ENCODE data around the gene GAREM1.

DNA sequence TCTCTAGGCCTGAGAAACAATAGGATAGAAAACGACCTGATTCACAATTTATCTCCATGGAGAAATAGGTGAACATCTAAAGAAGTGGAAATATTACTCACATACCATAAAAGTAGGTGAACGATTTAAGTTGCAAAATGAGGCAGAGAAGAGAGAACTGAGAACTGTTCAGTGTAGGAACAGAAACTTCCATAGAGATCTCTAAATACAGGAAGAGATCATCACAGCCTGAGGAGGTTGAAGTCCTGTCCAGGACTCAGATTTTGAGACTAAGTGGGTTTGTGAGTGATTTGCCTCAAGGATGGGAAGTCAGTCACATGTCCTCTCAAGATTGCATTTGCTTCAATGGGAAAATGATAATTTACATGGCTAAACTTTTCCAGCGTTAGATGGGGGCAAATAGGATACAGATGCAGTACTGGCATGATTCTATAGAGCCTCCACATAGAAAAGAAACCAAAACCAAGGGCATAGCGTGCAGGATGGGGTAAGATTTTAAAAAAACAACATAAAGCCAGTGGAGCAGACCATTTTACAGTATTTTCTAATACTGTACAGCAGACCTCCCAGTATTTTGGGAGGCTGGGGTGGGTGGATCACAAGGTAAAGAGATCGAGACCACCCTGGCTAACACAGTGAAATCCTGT, 212.0 kb downstream of the GAREM1 start:
- no peak for TF ChIP-seq POLR2A (IDR thresholded peaks at IDR 0.05)
- TF ChIP-seq, protein P1, sequence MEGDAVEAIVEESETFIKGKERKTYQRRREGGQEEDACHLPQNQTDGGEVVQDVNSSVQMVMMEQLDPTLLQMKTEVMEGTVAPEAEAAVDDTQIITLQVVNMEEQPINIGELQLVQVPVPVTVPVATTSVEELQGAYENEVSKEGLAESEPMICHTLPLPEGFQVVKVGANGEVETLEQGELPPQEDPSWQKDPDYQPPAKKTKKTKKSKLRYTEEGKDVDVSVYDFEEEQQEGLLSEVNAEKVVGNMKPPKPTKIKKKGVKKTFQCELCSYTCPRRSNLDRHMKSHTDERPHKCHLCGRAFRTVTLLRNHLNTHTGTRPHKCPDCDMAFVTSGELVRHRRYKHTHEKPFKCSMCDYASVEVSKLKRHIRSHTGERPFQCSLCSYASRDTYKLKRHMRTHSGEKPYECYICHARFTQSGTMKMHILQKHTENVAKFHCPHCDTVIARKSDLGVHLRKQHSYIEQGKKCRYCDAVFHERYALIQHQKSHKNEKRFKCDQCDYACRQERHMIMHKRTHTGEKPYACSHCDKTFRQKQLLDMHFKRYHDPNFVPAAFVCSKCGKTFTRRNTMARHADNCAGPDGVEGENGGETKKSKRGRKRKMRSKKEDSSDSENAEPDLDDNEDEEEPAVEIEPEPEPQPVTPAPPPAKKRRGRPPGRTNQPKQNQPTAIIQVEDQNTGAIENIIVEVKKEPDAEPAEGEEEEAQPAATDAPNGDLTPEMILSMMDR (IDR thresholded peaks at IDR 0.05) = no peak
